GM12872 (cell line): ENCODE measurements around the gene PRR12.

Source experiments
- CTCF ChIP-seq: IDR thresholded peaks from 3 replicates; pipeline ENCODE4 v1.5.1; 2011; ENCODE audit warnings: low read depth, mild to moderate bottlenecking, low read length, moderate library complexity; ENCODE audit not compliant: insufficient read depth

Gene PRR12

DNA sequence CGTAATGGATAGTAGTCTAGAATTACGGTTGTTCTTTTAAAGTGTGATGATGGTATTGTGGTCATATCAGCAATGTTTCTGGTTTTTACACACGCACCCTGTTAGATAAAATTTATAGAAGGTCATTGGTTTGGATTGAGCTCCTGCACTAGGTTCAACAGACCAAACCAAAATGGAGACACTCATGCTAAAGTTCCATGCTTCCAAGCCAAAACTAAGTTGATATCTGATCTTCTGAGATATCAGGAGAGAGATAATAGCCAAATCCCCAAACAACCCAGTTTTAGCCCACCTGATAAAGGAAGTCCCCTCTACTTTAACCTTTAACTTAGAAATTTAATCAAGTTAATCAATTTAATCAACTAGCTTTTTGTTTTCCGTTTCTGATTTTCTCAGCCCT is 11.8 kb upstream of the PRR12 start:
- TF ChIP-seq CTCF = no peak

DNA sequence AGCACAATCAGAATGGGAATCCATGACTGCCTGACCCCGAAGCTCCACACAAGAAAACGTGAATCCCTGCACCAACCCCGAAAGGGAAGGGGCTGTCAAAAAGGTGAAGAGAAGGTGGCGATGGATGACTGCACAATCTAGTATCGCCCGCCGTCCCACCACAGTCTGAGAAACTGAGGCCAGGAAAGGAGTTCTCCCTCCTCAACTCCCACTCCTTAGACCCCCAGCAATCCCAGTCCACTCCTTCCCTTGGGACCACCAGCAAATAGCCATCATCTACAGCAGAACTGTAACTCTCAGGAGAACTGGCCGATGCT is 11.1 kb upstream of the PRR12 start:
- TF ChIP-seq CTCF = no peak

DNA sequence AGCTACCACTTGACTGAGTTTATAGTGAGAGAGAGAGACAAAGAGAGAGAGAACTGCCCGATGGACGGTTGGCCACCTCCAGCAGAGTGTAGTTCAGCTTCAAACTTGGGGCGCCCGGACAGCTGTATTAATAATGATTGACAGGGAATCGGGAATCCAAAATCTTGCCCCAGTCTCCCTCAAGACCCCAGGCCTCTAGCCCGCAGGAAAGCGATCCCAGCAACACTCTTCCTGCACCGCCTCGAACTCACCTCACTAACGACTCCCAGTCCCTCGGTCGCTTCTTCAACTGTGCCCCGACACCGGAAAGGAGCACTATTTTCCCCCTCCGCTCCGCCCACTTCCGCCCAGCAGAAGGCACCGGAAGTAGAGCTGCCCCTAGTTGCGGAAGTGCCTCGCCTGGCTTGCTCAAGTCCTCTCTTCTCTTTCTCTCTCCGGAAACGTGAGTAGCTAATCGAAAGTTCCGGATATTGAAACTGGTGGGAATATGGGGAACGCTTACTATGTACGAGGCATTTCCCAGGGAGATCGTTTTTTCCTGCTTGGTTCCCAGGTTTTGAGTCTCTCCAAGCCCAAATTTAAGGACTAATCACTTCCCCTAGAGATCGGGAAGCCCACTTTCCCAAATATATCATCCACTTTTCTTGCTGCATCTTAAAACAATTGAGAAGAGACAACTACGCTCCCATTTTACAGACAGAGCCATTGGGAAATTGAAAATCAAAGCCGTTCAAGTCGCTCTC is 10.5 kb upstream of the PRR12 start, which contains the start of gene NOSIP:
TSS of gene NOSIP (minus strand) at position 293 of the 743 bp plus-strand sequence. CDS start 19,865 bp downstream, outside the sequence.
- no peak for TF ChIP-seq CTCF

GRCh38 chr19:49581007-49581508 is 9.9 kb upstream of the PRR12 start, which contains the start of gene PRRG2:
Gene PRRG2 (plus strand): TSS chr19:49581316. CDS start chr19:49583220, 1,904 bp downstream.
- no peak for TF ChIP-seq CTCF

- TF ChIP-seq CTCF = no peak
These were observed 7.7 kb upstream of the PRR12 start for GRCh38 chr19:49583239-49583638.

- no peak for TF ChIP-seq CTCF
These were observed 6.0 kb upstream of the PRR12 start for GRCh38 chr19:49585023-49585422.

DNA sequence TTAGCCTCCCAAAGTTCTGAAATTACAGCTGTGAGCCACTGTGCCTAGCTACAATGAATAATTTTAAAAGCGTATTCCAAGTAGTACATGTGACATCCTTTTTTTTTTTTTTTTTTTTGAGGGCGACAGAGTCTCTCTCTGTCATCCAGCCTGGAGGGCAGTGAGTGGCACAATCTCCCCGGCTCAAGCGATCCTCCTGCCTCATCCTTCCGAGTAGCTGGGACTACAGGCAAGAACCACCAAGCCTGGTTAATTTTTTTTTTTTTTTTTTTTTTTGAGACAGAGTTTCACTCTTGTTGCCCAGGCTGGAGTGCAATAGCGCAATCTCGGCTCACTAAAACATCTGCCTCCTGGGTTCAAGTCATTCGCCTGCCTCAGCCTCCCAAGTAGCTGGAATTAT is 3.8 kb upstream of the PRR12 start:
- no peak for TF ChIP-seq CTCF
